ENCODE data around the gene OXLD1.

Gene OXLD1

GRCh38 chr17:81694810-81695209, 28.4 kb upstream of the OXLD1 start:
- H3K4me3 ChIP-seq (replicated peaks; ENCODE audit: low read depth, low read length), result no peak overlapping the region
- TF ChIP-seq, protein P1, sequence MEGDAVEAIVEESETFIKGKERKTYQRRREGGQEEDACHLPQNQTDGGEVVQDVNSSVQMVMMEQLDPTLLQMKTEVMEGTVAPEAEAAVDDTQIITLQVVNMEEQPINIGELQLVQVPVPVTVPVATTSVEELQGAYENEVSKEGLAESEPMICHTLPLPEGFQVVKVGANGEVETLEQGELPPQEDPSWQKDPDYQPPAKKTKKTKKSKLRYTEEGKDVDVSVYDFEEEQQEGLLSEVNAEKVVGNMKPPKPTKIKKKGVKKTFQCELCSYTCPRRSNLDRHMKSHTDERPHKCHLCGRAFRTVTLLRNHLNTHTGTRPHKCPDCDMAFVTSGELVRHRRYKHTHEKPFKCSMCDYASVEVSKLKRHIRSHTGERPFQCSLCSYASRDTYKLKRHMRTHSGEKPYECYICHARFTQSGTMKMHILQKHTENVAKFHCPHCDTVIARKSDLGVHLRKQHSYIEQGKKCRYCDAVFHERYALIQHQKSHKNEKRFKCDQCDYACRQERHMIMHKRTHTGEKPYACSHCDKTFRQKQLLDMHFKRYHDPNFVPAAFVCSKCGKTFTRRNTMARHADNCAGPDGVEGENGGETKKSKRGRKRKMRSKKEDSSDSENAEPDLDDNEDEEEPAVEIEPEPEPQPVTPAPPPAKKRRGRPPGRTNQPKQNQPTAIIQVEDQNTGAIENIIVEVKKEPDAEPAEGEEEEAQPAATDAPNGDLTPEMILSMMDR (IDR thresholded peaks at IDR 0.05; ENCODE audit: low read depth, low read length, missing control alignments), result no peak
- no peak for DNase-seq (ENCODE audit: extremely low read depth, low read depth)

GRCh38 chr17:81693509-81694210, 27.3 kb upstream of the OXLD1 start:
- H3K4me3 ChIP-seq (replicated peaks; ENCODE audit: low read depth, low read length), result no peak overlapping the region
- TF ChIP-seq, protein P1 (IDR thresholded peaks at IDR 0.05; ENCODE audit: low read depth, low read length, missing control alignments), result no peak
- no peak for DNase-seq (ENCODE audit: extremely low read depth, low read depth)

DNA sequence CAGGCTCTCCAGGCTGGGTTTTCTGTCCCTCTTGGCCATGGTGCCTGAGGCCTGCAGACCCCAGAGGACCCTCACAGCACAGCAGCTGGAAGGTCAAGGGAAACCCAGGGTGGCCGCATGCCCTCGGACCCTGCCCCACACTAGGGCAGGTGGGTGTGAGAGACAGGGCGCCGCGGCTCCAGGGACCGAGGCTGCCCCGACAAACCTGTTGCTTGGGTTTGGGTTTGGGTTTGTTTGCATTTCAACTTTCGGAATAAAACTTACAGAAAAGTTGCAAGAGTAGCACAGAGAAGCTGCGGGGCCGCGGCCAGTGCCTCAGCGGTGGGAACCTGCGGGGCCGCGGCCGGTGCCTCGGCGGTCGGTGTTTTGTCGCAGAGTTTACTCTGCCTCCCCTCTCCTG, 25.2 kb upstream of the OXLD1 start:
- TF ChIP-seq, protein P1 (IDR thresholded peaks at IDR 0.05; ENCODE audit: low read depth, low read length, missing control alignments), result no peak
- H3K4me3 ChIP-seq (replicated peaks; ENCODE audit: low read depth, low read length), result no peak overlapping the region

DNA sequence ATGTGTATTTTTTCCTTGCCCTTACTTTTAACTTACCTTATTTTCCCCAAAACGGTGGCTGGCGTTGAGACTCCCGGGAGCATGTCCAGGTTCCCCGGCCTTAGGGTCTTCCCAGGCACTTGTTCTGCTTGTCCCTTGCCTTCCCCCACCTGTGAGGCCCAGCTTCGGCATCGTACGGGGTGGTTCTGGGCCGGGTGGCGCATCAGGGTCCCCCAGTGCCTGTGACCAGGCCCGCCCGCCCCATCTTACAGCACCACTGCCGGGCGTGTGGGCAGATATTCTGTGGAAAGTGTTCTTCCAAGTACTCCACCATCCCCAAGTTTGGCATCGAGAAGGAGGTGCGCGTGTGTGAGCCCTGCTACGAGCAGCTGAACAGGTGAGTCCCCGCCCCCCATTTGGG, 24.8 kb upstream of the OXLD1 start:
- no peak overlapping the region for H3K4me3 ChIP-seq (replicated peaks; ENCODE audit: low read depth, low read length)
- TF ChIP-seq, protein P1 (IDR thresholded peaks at IDR 0.05; ENCODE audit: low read depth, low read length, missing control alignments), result no peak
- no peak for DNase-seq (ENCODE audit: extremely low read depth, low read depth)

More for the DNA sequence above, 25.2 kb upstream of the OXLD1 start:
- DNase-seq (ENCODE audit: extremely low read depth, low read depth), result no peak

DNA sequence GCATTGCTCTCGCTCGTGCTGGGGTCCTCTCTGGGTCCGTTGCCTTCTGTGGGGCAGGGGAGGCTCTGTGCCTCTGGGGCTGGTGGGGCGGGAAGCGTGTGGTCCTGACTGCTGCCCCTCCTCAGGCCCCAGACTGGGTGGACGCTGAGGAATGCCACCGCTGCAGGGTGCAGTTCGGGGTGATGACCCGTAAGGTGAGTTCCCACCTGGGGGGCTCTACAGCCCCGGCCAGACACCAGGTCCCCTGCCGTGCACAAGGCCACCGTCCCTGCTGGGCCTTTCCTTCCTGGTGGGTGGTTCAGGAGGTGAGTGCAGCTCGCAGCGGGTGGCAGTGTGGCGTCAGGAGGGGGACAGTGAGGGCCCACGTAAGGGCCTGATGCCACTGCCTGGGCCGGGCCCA, 24.1 kb upstream of the OXLD1 start:
- TF ChIP-seq, protein P1 (IDR thresholded peaks at IDR 0.05; ENCODE audit: low read depth, low read length, missing control alignments), result no peak
- H3K4me3 ChIP-seq (replicated peaks; ENCODE audit: low read depth, low read length), result no peak overlapping the region
- DNase-seq (ENCODE audit: extremely low read depth, low read depth), result no peak

DNA sequence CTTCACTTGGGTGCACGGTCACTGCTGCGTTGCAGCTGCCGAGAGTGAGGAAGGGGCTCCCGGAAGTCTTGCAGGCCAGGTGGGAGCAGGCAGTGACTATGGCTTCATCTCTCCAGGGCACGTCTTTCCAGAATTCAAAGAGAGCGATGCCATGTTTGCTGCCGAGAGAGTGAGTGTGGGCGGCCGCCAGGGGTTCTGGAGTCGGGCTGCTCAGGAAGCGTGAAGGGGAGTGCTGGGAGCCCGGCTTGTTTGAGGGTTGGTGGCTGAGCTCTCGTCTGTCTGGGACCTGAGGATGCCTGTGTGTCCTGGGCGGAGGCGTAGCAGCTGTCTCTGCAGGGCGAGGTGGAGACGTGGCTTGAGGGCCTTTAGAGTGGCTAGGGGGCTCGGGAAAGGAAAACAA, 23.7 kb upstream of the OXLD1 start:
- H3K4me3 ChIP-seq (replicated peaks; ENCODE audit: low read depth, low read length), result no peak overlapping the region
- TF ChIP-seq, protein P1 (IDR thresholded peaks at IDR 0.05; ENCODE audit: low read depth, low read length, missing control alignments), result no peak
- DNase-seq (ENCODE audit: extremely low read depth, low read depth), result no peak

DNA sequence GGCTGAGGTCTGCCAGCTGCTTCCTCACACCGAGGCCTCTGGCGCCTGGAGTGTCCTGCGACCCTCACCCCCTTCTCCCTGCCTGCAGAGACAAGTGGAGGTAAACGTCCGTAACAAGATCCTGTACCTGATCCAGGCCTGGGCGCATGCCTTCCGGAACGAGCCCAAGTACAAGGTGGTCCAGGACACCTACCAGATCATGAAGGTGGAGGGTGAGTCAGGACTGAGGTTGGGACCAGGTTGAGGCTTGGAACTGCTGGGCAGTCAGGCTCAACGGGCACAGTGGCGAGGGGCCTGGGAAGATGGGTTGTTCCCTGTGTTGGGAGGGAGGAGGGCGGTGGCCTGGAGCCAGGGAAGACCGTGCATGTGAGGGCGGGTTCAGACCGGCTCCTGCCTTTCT, 22.2 kb upstream of the OXLD1 start:
- no peak for DNase-seq (ENCODE audit: extremely low read depth, low read depth)
- TF ChIP-seq, protein P1 (IDR thresholded peaks at IDR 0.05; ENCODE audit: low read depth, low read length, missing control alignments), result no peak
- no peak overlapping the region for H3K4me3 ChIP-seq (replicated peaks; ENCODE audit: low read depth, low read length)
